B cell (primary cell): ENCODE data around the gene RFX2. TPM values are rescaled to one million over a fixed set of nuclear protein-coding genes. Genes with fewer than 3 reads are reported as not detected.

Experiments used
- ATAC-seq: fragments of 200-7000 bp; cut with Tn5 transposase; one replicate; pipeline ENCODE4 v1.10.0; 2021; ENCODE audit warnings: low read depth, mild to moderate bottlenecking, moderate number of reproducible peaks, moderate library complexity
- CTCF ChIA-PET: fragments of 350-600 bp; sonication (Branson Sonifier 250); formaldehyde crosslinking; loops from one replicate; lab custom pipeline; 2021; ENCODE audit warnings: antibody characterized with exemption, inconsistent platforms; lab: Charles Lee
- POLR2A ChIA-PET: fragments of 350-600 bp; sonication (Branson Sonifier 250); formaldehyde crosslinking; loops from one replicate; lab custom pipeline; 2021; ENCODE audit warnings: antibody characterized with exemption; lab: Charles Lee
- DNase-seq: peaks from one replicate; pipeline ENCODE4 v3.0.0; 2013
- H2AFZ ChIP-seq: 2 replicates; pipeline ENCODE4 v1.6.1; 2012; ENCODE audit warnings: mild to moderate bottlenecking, low read depth, low read length; ENCODE audit not compliant: insufficient read depth, poor library complexity, severe bottlenecking
- H3K27ac ChIP-seq, 2 donors: 1 replicate in 1 of 2; 2 replicates in 1 of 2; pipeline ENCODE4 v1.5.1; 2012 to 2013; ENCODE audit warnings: low read length in 2 of 2, mild to moderate bottlenecking in 2 of 2, moderate library complexity in 1 of 2
- H3K27me3 ChIP-seq, 4 experiments: fragments of 200-600 bp in 1 of 4; sonication (generic) in 1 of 4; replicated peaks in 1 of 4; 1 replicate in 2 of 4; 2 replicates in 2 of 4; pipeline versions ENCODE4 v1.6.1 to v1.7.0; 2013 to 2016; ENCODE audit warnings: low read length in 3 of 4, mild to moderate bottlenecking in 2 of 4, mixed read lengths in 1 of 4, moderate library complexity in 1 of 4; ENCODE audit not compliant: insufficient read depth in 4 of 4, control insufficient read depth in 3 of 4; ENCODE audit errors: control extremely low read depth in 1 of 4
- H3K36me3 ChIP-seq, 2 experiments: replicated peaks in 1 of 2; 1 replicate in 1 of 2; 2 replicates in 1 of 2; pipeline versions ENCODE4 v1.6.1 to v1.7.1; 2013; ENCODE audit warnings: low read length in 1 of 2; ENCODE audit not compliant: insufficient read depth in 2 of 2, control insufficient read depth in 1 of 2; ENCODE audit errors: control extremely low read depth in 1 of 2, extremely low read depth in 1 of 2
- H3K4me1 ChIP-seq, 2 donors: fragments of 200-600 bp in 1 of 2; sonication (generic) in 1 of 2; 1 replicate in 1 of 2; 2 replicates in 1 of 2; pipeline versions ENCODE4 v1.5.1 to v1.6.1; 2013 to 2017; ENCODE audit warnings: low read length in 2 of 2; ENCODE audit not compliant: control insufficient read depth in 2 of 2, insufficient read depth in 2 of 2
- H3K4me2 ChIP-seq: replicated peaks from 2 replicates; pipeline ENCODE3; 2012; ENCODE audit warnings: mild to moderate bottlenecking, low read depth, low read length; ENCODE audit not compliant: poor library complexity, severe bottlenecking
- H3K4me3 ChIP-seq, 5 experiments: fragments of 200-600 bp in 1 of 5; sonication (generic) in 1 of 5; 1 replicate in 3 of 5; 2 replicates in 2 of 5; pipeline versions ENCODE4 v1.5.1 to v1.7.0; 2011 to 2016; ENCODE audit warnings: low read length in 4 of 5, mild to moderate bottlenecking in 4 of 5, low read depth in 2 of 5, control low read depth in 1 of 5, moderate library complexity in 1 of 5; ENCODE audit not compliant: insufficient read depth in 1 of 5; ENCODE audit errors: control extremely low read depth in 1 of 5, extremely low read depth in 1 of 5
- H3K79me2 ChIP-seq: fragments of 200-600 bp; sonication (generic); one replicate; pipeline ENCODE4 v1.6.0; 2016; ENCODE audit warnings: low read length; ENCODE audit not compliant: control insufficient read depth, insufficient read depth
- H3K9ac ChIP-seq: fragments of 200-600 bp; sonication (generic); 2 replicates; pipeline ENCODE4 v1.6.1; 2017; ENCODE audit warnings: mild to moderate bottlenecking, low read length, moderate library complexity
- H3K9me3 ChIP-seq, 3 donors: one replicate each; pipeline versions ENCODE4 v1.6.1 to v1.7.1; 2013; ENCODE audit warnings: low read length in 2 of 3; ENCODE audit not compliant: control insufficient read depth in 2 of 3, insufficient read depth in 1 of 3; ENCODE audit errors: control extremely low read depth in 1 of 3
- H4K20me1 ChIP-seq: 2 replicates; pipeline ENCODE4 v1.6.0; 2012; ENCODE audit warnings: mild to moderate bottlenecking, low read length; ENCODE audit not compliant: insufficient read depth, control insufficient read depth, poor library complexity, severe bottlenecking
- H3K27ac Mint-ChIP-seq: one replicate; pipeline ENCODE4 v1.8.0; 2021; ENCODE audit warnings: mixed read lengths
- H3K27me3 Mint-ChIP-seq: one replicate; pipeline ENCODE4 v1.8.0; 2021; ENCODE audit warnings: mixed read lengths
- H3K4me1 Mint-ChIP-seq: one replicate; pipeline ENCODE4 v1.8.0; 2021; ENCODE audit warnings: mixed read lengths
- H3K4me3 Mint-ChIP-seq: one replicate; pipeline ENCODE4 v1.8.0; 2021; ENCODE audit warnings: mixed read lengths
- H3K9me3 Mint-ChIP-seq: one replicate; pipeline ENCODE4 v1.8.0; 2022; ENCODE audit warnings: mixed read lengths; ENCODE audit not compliant: insufficient read depth
- CTCF ChIP-seq: fragments of 200-600 bp; IDR thresholded peaks from one replicate; pipeline ENCODE4 v1.8.0; 2022; ENCODE audit warnings: antibody characterized with exemption, mild to moderate bottlenecking
- EZH2 ChIP-seq: IDR thresholded peaks from 2 replicates; pipeline ENCODE4 v1.6.1; 2012; ENCODE audit warnings: borderline replicate concordance, low read depth, mild to moderate bottlenecking, moderate library complexity, low read length; ENCODE audit not compliant: insufficient read depth, poor library complexity, severe bottlenecking
- WGBS: methylation state at CpG from one replicate; pipeline ENCODE4 v1.1.5; 2013; ENCODE audit warnings: missing lambda C conversion rate; ENCODE audit not compliant: insufficient coverage; 5-methylcytosine and 5-hydroxymethylcytosine counted together
- intact Hi-C: fragments of 100-400 bp; cut with micrococcal nuclease; formaldehyde crosslinking; loops from one replicate; pipeline ENCODE4 v1.10.0; 2022
- polyA plus RNA-seq: library from polyadenylated mRNA; depleted of rRNA; stranded (reverse); fragments of >200 nt; gene quantifications from 2 replicates; pipeline ENCODE4 v1.2.3, GENCODE V29; 2012
- total RNA-seq, 2 donors: library from RNA; stranded (reverse); fragments of 120-200 nt in 1 of 2; gene quantifications; 1 replicate in 1 of 2; 2 replicates in 1 of 2; pipeline versions ENCODE4 v1.2.3 to v1.2.4, GENCODE V29; 2013 to 2022

Gene RFX2
- total and polyA plus RNA-seq, 2 donors (not counting 1 experiment from before 2014, with no cell fraction given), result 7.1 to 8.6 TPM

GRCh38 chr19:5948752-5949564 lies 161.3 kb downstream of the RFX2 start:
- ATAC-seq (no peak), DNase-seq (no peak)
- Histone ChIP-seq H3K27me3 (no peaks in the 10 kb centered on the region), H3K9me3 (no peaks in the 10 kb centered on the region), H3K4me2 (no peak overlapping the region), H3K9ac (no peak overlapping the region), H3K27ac (no peak overlapping the region), H2AFZ (no peak overlapping the region), H3K4me3 (no peak overlapping the region), H4K20me1 (peaks cover 99% of the 10 kb centered on the region), H3K4me1 (peaks cover 29 to 36% of the 10 kb centered on the region in 2 donors), H3K36me3 (peaks cover 0 to 32% of the 10 kb centered on the region in 2 experiments), H3K79me2 (peaks cover 98% of the 10 kb centered on the region)
- intact Hi-C loops, result no loop called here
- H3K27ac Mint-ChIP-seq, result peak overlapping the region; percentile 53
- no peaks in the 10 kb centered on the region for H3K27me3 Mint-ChIP-seq
- TF ChIP-seq EZH2 (no peak), CTCF (no peak)
- no peaks in the 10 kb centered on the region for H3K9me3 Mint-ChIP-seq
- peaks cover 61% of the 10 kb centered on the region for H3K4me1 Mint-ChIP-seq
- 80% methylated on average over 10 of the region's 13 CpGs for WGBS
- ChIA-PET CTCF (interaction anchor here (2.6 kb wide), 1 partner anchor 19 kb away, joined by 9 read pairs; no protein-coding TSS in a partner anchor), POLR2A (no interaction called here)
- no peak overlapping the region for H3K4me3 Mint-ChIP-seq

GRCh38 chr19:5947435-5947834 lies 162.9 kb downstream of the RFX2 start:
- Histone ChIP-seq H3K9me3 (no peaks in the 10 kb centered on the region), H3K79me2 (peaks cover 98% of the 10 kb centered on the region), H4K20me1 (peaks cover 98% of the 10 kb centered on the region), H3K27ac (no peak overlapping the region), H3K27me3 (no peaks in the 10 kb centered on the region), H3K4me1 (peaks cover 17 to 23% of the 10 kb centered on the region in 2 donors), H3K4me3 (no peak overlapping the region), H3K4me2 (no peak overlapping the region), H3K9ac (no peak overlapping the region), H2AFZ (no peak overlapping the region), H3K36me3 (peaks cover 0 to 36% of the 10 kb centered on the region in 2 experiments)
- Mint-ChIP-seq H3K9me3 (no peaks in the 10 kb centered on the region), H3K4me3 (no peak overlapping the region), H3K4me1 (peaks cover 46% of the 10 kb centered on the region), H3K27me3 (no peaks in the 10 kb centered on the region), H3K27ac (no peak overlapping the region)
- WGBS, result 90% methylated on average over 10 of the region's 13 CpGs
- POLR2A ChIA-PET, result no interaction called here
- ATAC-seq (no peak), DNase-seq (no peak)
- intact Hi-C loops, result no loop called here
- no peak for TF ChIP-seq EZH2
- no peak for TF ChIP-seq CTCF
- CTCF ChIA-PET, result interaction anchor here (2.6 kb wide), 1 partner anchor 21 kb away, joined by 9 read pairs; no protein-coding TSS in a partner anchor
